RWPE1 (cell line): ENCODE measurements around the gene SLC10A6.
A peak's percentile ranks its signal among the peaks of the same experiment; 100 is the strongest.

Source experiments
- CTCF ChIA-PET: fragments of 350-600 bp; sonication (Branson Sonifier 250); formaldehyde crosslinking; extraction: SDS; loops from one replicate; lab custom pipeline; 2021; lab: Yijun Ruan, JAX
- POLR2A ChIA-PET: fragments of 400-600 bp; formaldehyde crosslinking; extraction: SDS; loops from one replicate; lab custom pipeline; 2020; ENCODE audit warnings: antibody characterized with exemption; ENCODE audit not compliant: low non-redundant PET; lab: Yijun Ruan, JAX
- DNase-seq: peaks from one replicate; pipeline ENCODE4 v3.0.0; 2012; ENCODE audit warnings: low spot score
- H3K27ac ChIP-seq: fragments of 450-650 bp; 2 replicates; pipeline ENCODE4 v1.5.1; 2017
- CTCF ChIP-seq: fragments of 450-650 bp; conservative IDR thresholded peaks from 2 replicates; pipeline ENCODE4 v1.5.1; 2017; ENCODE audit warnings: low read depth, mild to moderate bottlenecking

The SLC10A6 gene, protein sequence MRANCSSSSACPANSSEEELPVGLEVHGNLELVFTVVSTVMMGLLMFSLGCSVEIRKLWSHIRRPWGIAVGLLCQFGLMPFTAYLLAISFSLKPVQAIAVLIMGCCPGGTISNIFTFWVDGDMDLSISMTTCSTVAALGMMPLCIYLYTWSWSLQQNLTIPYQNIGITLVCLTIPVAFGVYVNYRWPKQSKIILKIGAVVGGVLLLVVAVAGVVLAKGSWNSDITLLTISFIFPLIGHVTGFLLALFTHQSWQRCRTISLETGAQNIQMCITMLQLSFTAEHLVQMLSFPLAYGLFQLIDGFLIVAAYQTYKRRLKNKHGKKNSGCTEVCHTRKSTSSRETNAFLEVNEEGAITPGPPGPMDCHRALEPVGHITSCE

DNA sequence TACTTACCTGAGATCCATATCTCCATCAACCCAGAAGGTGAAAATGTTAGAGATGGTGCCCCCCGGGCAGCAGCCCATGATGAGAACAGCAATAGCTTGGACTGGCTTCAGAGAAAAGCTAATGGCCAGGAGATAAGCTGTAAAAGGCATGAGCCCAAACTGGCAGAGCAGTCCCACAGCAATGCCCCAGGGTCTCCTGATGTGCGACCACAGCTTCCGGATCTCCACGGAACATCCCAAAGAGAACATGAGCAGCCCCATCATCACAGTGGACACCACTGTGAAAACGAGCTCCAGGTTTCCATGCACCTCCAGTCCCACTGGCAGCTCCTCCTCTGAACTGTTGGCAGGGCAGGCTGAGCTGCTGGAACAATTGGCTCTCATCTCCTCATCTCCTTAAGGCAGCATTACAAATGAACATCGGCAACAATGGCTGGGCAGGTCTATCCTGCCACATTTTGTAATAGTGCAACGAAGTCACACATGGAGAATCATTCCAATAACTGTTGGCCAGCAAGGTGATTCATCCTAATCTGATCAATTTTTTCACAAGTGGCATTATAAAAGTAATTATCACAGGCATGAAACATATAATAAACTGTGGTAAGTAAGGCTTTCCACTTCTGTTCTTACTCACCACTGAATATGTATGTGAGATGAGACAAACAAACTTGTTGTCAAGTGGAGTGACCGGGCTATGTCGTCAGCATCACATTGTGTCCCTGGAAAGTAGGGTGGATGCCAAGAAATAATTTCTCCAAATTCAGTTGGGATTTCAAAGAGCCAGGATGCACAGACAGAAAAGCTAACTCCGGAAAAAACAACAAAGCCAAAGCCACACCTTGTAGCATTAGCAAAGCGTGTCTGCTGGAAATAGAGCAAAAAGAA lies at the start of gene SLC10A6:
Gene SLC10A6 (minus strand): TSS at position 653 of the 888 bp plus-strand sequence. CDS start 269 bp downstream, at position 384.
- H3K27ac ChIP-seq = no peak within 1 kb of the TSS
- no peak for TF ChIP-seq CTCF
- CTCF ChIA-PET = no interaction called here
- POLR2A ChIA-PET = interaction anchor here (0.6 kb wide), 1 partner anchor 43 kb away, joined by 3 read pairs; no protein-coding TSS in a partner anchor
- DNase-seq = no peak

- peak; percentile 36; the same call in 1 of the 2 replicates for TF ChIP-seq CTCF
- POLR2A ChIA-PET = no interaction called here
- CTCF ChIA-PET = interaction anchor here (0.6 to 0.7 kb wide), 3 partner anchors 359 to 1449 kb away, joined by 5 to 8 read pairs (median 5); no protein-coding TSS in a partner anchor
- DNase-seq = no peak
- H3K27ac ChIP-seq = no peak overlapping the region
These were observed 49.4 kb upstream of the SLC10A6 start for GRCh38 chr4:86898562-86898961.

DNA sequence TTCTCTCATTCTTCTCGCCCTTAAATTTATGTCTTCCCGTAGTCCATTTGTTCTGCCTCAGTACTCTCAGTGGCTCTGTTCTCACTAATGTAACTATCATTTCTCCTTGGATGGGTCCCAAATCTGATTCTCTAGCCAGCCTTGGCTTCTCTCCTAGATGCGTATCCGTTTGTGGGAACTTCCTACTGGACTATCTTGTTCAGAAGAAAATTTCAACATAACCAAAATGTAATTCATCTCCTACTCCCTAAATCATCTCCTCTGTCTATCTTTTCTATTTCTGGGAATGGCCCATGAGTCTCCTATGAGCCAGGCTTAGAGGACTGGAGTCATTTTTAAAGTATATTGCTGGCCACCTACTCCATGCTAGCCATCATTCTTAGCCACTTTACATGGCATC lies 47.4 kb upstream of the SLC10A6 start:
- ChIA-PET CTCF (no interaction called here), POLR2A (no interaction called here)
- no peak overlapping the region for H3K27ac ChIP-seq
- DNase-seq = no peak
- no peak for TF ChIP-seq CTCF

GRCh38 chr4:86895692-86896488 lies 46.7 kb upstream of the SLC10A6 start:
- DNase-seq = peak; percentile 50
- TF ChIP-seq CTCF = peak; percentile 76
- no peak overlapping the region for H3K27ac ChIP-seq
- POLR2A ChIA-PET = no interaction called here
- CTCF ChIA-PET = interaction anchor here (0.8 kb wide), 1 partner anchor 17 kb away, joined by 5 read pairs; no protein-coding TSS in a partner anchor

GRCh38 chr4:86894455-86894854 lies 45.3 kb upstream of the SLC10A6 start:
- CTCF ChIA-PET = interaction anchor here (0.7 to 0.8 kb wide), 2 partner anchors 162 to 395 kb away, joined by 3 to 5 read pairs; no protein-coding TSS in a partner anchor

More at GRCh38 chr4:86894455-86894854, 45.3 kb upstream of the SLC10A6 start:
- POLR2A ChIA-PET = no interaction called here
- no peak overlapping the region for H3K27ac ChIP-seq
- TF ChIP-seq CTCF = no peak
- DNase-seq = no peak
